Vagina (tissue), 2 donors: ENCODE data around the gene YTHDC1. TPM values are rescaled to one million over a fixed set of nuclear protein-coding genes. Genes with fewer than 3 reads are reported as not detected.
A peak's percentile ranks its signal among the peaks of the same experiment; 100 is the strongest.

Experiments
- DNase-seq, 2 donors: peaks; one replicate each; pipeline ENCODE4 v3.0.0-alpha.2; 2017; ENCODE audit errors: extremely low spot score in 2 of 2
- H3K27ac ChIP-seq: fragments of 200-600 bp; sonication (generic); one replicate; pipeline ENCODE4 v1.5.1; 2019
- H3K27me3 ChIP-seq: fragments of 200-600 bp; sonication (generic); one replicate; pipeline ENCODE4 v1.5.1; 2019
- H3K36me3 ChIP-seq, 2 donors: fragments of 200-600 bp; sonication (generic); one replicate each; pipeline ENCODE4 v1.5.1; 2017 to 2019
- H3K4me1 ChIP-seq: fragments of 200-600 bp; sonication (generic); one replicate; pipeline ENCODE4 v1.5.1; 2019
- H3K4me3 ChIP-seq, 2 donors: fragments of 200-600 bp; sonication (generic); 1 replicate in 1 of 2; 2 replicates in 1 of 2; pipeline ENCODE4 v1.5.1; 2016 to 2019
- H3K9me3 ChIP-seq: fragments of 200-600 bp; sonication (generic); one replicate; pipeline ENCODE4 v1.5.1; 2019
- CTCF ChIP-seq, 3 experiments: fragments of 450-650 bp in 2 of 3; fragments of 200-600 bp in 1 of 3; sonication (generic) in 1 of 3; IDR thresholded peaks; one replicate each; pipeline ENCODE4 v1.5.1; 2017 to 2019; ENCODE audit warnings: antibody characterized with exemption in 3 of 3, mild to moderate bottlenecking in 2 of 3, moderate library complexity in 2 of 3
- POLR2A ChIP-seq, 2 donors: fragments of 450-650 bp; IDR thresholded peaks; one replicate each; pipeline ENCODE4 v1.6.1; 2017; ENCODE audit warnings: antibody characterized with exemption in 2 of 2, mild to moderate bottlenecking in 2 of 2, moderate library complexity in 2 of 2
- POLR2AphosphoS5 ChIP-seq, 2 donors: sonication (generic); formaldehyde crosslinking; IDR thresholded peaks; one replicate each; pipeline ENCODE4 v1.9.0; 2017; ENCODE audit warnings: antibody characterized with exemption in 2 of 2, mild to moderate bottlenecking in 2 of 2, low read depth in 1 of 2; ENCODE audit not compliant: insufficient read depth in 1 of 2
- intact Hi-C: fragments of 100-400 bp; cut with DNase I; formaldehyde crosslinking; loops from one replicate; pipeline ENCODE4 v1.15.1; 2023
- total RNA-seq: library from RNA; depleted of rRNA; stranded (reverse); fragments of >200 nt; gene quantifications from one replicate; pipeline ENCODE4 v1.2.3, GENCODE V29; 2016

The YTHDC1 gene
- total RNA-seq, 1 donor from 2014 or later, result 61.4 TPM

- Histone ChIP-seq H3K27ac (no peak overlapping the region), H3K9me3 (no peaks in the 10 kb centered on the region), H3K4me3 (peak overlapping the region in 1 of 2 donors; percentile 79), H3K36me3 (no peaks in the 10 kb centered on the region), H3K4me1 (peaks cover 79% of the 10 kb centered on the region), H3K27me3 (no peaks in the 10 kb centered on the region)
- intact Hi-C loops, result no loop called here
- no peak for TF ChIP-seq POLR2A (IDR thresholded peaks at IDR 0.05)
- TF ChIP-seq POLR2AphosphoS5 (IDR thresholded peaks at IDR 0.05; ENCODE audit: insufficient read depth in 1 of 2, low read depth in 1 of 2), result peak in 1 of 2 donors; percentile 12
- no peak for DNase-seq
These were observed 3.4 kb downstream of the YTHDC1 start for GRCh38 chr4:68346461-68346860.

DNA sequence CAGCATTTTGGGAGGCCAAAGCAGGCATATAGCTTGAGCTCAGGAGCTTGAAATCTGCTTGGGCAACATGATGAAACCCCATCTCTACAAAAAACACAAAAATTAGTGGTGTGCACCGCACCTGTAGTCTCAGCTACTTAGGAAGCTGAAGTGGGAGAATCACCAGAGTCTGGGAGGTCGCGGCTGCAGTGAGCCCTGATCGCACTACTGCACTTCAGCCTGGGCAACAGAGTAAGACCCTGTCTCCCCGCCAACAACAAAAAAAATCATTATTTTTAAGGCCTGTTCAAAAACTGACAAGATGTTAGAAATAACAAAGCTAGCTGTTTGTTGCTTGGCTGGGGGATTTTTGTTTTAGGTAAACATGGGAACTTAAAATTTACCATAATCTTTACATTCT is 5.1 kb downstream of the YTHDC1 start:
- Histone ChIP-seq H3K36me3 (no peaks in the 10 kb centered on the region), H3K27me3 (no peaks in the 10 kb centered on the region), H3K27ac (no peak overlapping the region), H3K4me3 (no peak overlapping the region), H3K4me1 (peaks cover 92% of the 10 kb centered on the region), H3K9me3 (no peaks in the 10 kb centered on the region)
- intact Hi-C loops, result no loop called here
- TF ChIP-seq POLR2AphosphoS5 (IDR thresholded peaks at IDR 0.05; ENCODE audit: insufficient read depth in 1 of 2, low read depth in 1 of 2) (no peak), CTCF (IDR thresholded peaks at IDR 0.05) (no peak), POLR2A (IDR thresholded peaks at IDR 0.05) (no peak)
- DNase-seq, result no peak

DNA sequence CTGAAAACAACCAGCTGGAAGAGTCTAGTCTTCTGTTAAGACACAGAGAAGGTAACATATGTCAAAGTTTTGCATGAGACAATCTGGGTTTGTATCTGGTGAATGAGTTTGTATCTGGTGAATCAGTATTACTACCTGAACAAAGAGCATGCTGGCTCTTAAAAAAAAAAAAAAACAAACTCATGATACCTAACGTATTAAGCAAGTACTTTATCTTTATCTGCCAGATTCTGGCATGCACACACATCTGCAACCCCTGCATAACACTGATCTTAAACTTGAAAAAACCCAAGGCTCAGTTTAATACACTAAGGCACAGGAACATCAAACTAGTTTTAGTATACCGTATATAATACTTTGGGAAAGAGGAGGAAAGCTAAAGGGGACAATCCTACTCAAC is 5.8 kb downstream of the YTHDC1 start:
- H3K4me1 ChIP-seq, result peaks cover 99% of the 10 kb centered on the region
- H3K27me3 ChIP-seq, result no peaks in the 10 kb centered on the region
- H3K4me3 ChIP-seq, result no peak overlapping the region
- no peak for TF ChIP-seq POLR2A (IDR thresholded peaks at IDR 0.05)
- no peak for TF ChIP-seq POLR2AphosphoS5 (IDR thresholded peaks at IDR 0.05; ENCODE audit: insufficient read depth in 1 of 2, low read depth in 1 of 2)
- no peak for TF ChIP-seq CTCF (IDR thresholded peaks at IDR 0.05)
- no peaks in the 10 kb centered on the region for H3K9me3 ChIP-seq
- no peak for DNase-seq
- H3K27ac ChIP-seq, result no peak overlapping the region
- intact Hi-C loops, result no loop called here
- H3K36me3 ChIP-seq, result no peaks in the 10 kb centered on the region

- no peaks in the 10 kb centered on the region for H3K9me3 ChIP-seq
- intact Hi-C loops, result no loop called here
- TF ChIP-seq POLR2AphosphoS5 (IDR thresholded peaks at IDR 0.05; ENCODE audit: insufficient read depth in 1 of 2, low read depth in 1 of 2) (no peak), CTCF (IDR thresholded peaks at IDR 0.05) (no peak), POLR2A (IDR thresholded peaks at IDR 0.05) (no peak)
- no peaks in the 10 kb centered on the region for H3K27me3 ChIP-seq
- peaks cover 0 to 5% of the 10 kb centered on the region in 2 donors for H3K36me3 ChIP-seq
- H3K4me1 ChIP-seq, result peaks cover 90% of the 10 kb centered on the region
- no peak overlapping the region for H3K4me3 ChIP-seq
- no peak for DNase-seq
- H3K27ac ChIP-seq, result no peak overlapping the region
These were observed 7.8 kb downstream of the YTHDC1 start for GRCh38 chr4:68342134-68342533.

DNA sequence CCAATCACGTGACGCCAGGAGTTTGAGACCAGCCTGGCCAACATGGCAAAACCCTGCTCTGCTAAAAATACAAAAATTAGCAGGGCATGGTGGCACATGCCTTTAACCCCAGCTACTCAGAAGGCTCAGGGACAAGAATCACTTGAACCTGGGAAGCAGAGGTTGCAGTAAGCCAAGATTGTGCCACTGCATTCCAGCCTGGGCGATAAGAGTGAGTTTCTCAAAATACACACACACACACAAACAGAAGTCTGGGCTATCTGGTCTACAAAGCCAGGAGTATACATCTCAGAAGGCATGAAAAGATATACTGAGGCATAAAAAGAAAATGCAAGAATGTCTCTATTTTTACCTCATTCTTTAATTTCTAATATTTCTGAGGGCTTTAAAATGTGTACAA is 11.3 kb downstream of the YTHDC1 start:
- H3K27me3 ChIP-seq, result no peaks in the 10 kb centered on the region
- H3K27ac ChIP-seq, result no peak overlapping the region
- H3K4me3 ChIP-seq, result no peak overlapping the region
- H3K9me3 ChIP-seq, result no peaks in the 10 kb centered on the region
- peaks cover 55% of the 10 kb centered on the region for H3K4me1 ChIP-seq
- intact Hi-C loops, result no loop called here
- H3K36me3 ChIP-seq, result peaks cover 0 to 23% of the 10 kb centered on the region in 2 donors
- TF ChIP-seq POLR2A (IDR thresholded peaks at IDR 0.05), result no peak
- TF ChIP-seq POLR2AphosphoS5 (IDR thresholded peaks at IDR 0.05; ENCODE audit: insufficient read depth in 1 of 2, low read depth in 1 of 2), result no peak
- no peak for TF ChIP-seq CTCF (IDR thresholded peaks at IDR 0.05)
- no peak for DNase-seq
